ENCODE results near the gene PNRC2.

DNA sequence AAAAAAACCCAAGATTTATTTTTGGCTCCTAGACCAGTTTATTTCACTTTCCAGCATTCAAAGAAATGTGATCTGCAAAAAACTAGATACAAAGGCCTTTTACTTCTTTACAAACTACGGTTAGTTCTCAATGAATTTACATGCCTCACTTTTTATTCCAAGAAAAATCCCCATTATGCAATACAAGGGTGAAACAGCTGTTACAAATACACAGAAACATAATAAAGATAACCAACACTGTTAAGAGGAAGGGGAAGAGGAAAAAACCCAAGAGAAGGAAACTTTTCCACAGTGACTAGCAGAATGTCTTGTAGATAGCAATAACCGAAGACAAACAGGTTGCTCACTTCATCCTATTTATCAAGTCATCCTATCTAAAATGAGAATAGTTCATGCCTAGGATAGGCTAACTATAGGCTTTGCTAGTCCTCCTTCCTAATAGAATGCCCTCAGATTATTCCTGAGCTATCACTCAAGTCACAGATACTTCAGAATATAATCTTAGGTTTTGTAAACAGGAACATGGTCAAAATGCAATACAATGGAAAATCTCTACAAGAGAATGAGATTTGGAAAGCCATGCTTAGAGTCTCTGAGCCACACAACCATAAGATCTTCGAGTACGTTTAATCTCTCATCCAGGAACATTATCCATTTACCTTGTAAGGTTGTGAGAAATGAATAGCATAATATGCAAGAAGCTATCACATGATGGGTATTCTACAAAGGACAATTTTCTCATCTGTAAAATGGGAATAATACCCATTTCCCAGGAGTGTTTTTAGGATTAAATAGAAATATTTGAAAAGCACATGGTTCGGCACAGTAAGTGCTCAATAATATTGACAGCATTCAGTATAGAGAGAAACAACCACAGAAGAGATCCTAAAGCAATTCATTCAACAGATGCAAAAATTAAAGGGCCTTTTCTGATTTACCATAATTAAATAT lies 5.4 kb downstream of the PNRC2 start:
- TF ChIP-seq, protein P1, sequence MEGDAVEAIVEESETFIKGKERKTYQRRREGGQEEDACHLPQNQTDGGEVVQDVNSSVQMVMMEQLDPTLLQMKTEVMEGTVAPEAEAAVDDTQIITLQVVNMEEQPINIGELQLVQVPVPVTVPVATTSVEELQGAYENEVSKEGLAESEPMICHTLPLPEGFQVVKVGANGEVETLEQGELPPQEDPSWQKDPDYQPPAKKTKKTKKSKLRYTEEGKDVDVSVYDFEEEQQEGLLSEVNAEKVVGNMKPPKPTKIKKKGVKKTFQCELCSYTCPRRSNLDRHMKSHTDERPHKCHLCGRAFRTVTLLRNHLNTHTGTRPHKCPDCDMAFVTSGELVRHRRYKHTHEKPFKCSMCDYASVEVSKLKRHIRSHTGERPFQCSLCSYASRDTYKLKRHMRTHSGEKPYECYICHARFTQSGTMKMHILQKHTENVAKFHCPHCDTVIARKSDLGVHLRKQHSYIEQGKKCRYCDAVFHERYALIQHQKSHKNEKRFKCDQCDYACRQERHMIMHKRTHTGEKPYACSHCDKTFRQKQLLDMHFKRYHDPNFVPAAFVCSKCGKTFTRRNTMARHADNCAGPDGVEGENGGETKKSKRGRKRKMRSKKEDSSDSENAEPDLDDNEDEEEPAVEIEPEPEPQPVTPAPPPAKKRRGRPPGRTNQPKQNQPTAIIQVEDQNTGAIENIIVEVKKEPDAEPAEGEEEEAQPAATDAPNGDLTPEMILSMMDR (IDR thresholded peaks at IDR 0.05; ENCODE audit: borderline replicate concordance, extremely low read depth, low read length, poor library complexity, severe bottlenecking): no peak
- TF ChIP-seq EZH2 (IDR thresholded peaks at IDR 0.05; ENCODE audit: borderline replicate concordance, low read depth, low read length, severe bottlenecking): no peak

Data from DND-41 (cell line).